Lower lobe of right lung (tissue), 2 donors: ENCODE data around the gene ADAMTS2. TPM values are rescaled to one million over a fixed set of nuclear protein-coding genes. Genes with fewer than 3 reads are reported as not detected.

Source experiments
- ATAC-seq, 2 donors: fragments of 200-7000 bp; cut with Tn5 transposase; one replicate each; pipeline ENCODE4 v1.9.1; 2020 to 2022; ENCODE audit warnings: mild to moderate bottlenecking in 2 of 2, moderate library complexity in 2 of 2
- DNase-seq: peaks from one replicate; pipeline ENCODE4 v3.0.0-alpha.2; 2020
- H3K27ac ChIP-seq: fragments of 200-600 bp; one replicate; pipeline ENCODE4 v1.8.0; 2022
- H3K27me3 ChIP-seq: fragments of 200-600 bp; one replicate; pipeline ENCODE4 v1.8.0; 2022; ENCODE audit warnings: low read depth
- H3K36me3 ChIP-seq: fragments of 200-600 bp; one replicate; pipeline ENCODE4 v1.8.0; 2022; ENCODE audit warnings: mild to moderate bottlenecking
- H3K4me1 ChIP-seq: fragments of 200-600 bp; one replicate; pipeline ENCODE4 v1.8.0; 2022
- H3K4me3 ChIP-seq: fragments of 200-600 bp; one replicate; pipeline ENCODE4 v1.8.0; 2022; ENCODE audit warnings: mild to moderate bottlenecking
- H3K9me3 ChIP-seq: fragments of 200-600 bp; one replicate; pipeline ENCODE4 v1.8.0; 2022
- intact Hi-C: fragments of 100-400 bp; cut with DNase I; formaldehyde crosslinking; loops from one replicate; pipeline ENCODE4 v1.11.0; 2022
- total RNA-seq: library from RNA; stranded (reverse); fragmentation: NEBNext Ultra II Directional; extraction: Animal tissue kit (Norgen Biotek cat#: 25700); gene quantifications from one replicate; pipeline ENCODE4 v1.2.1, GENCODE V29; 2021
- TF ChIP-seq, protein P1 (sequence below): fragments of 200-600 bp; IDR thresholded peaks from one replicate; pipeline ENCODE4 v1.8.0; 2022; ENCODE audit warnings: antibody characterized with exemption, mild to moderate bottlenecking
- donor health status: DM: no; HTN: yes; CAD: no; lungs with severe emphysema.

ADAMTS2 gene
- total RNA-seq, 1 donor from 2014 or later, result 13.0 TPM

- H3K27ac ChIP-seq, result no peak overlapping the region
- no peaks in the 10 kb centered on the region for H3K9me3 ChIP-seq
- H3K36me3 ChIP-seq, result no peaks in the 10 kb centered on the region
- H3K4me1 ChIP-seq, result peaks cover 14% of the 10 kb centered on the region
- no peaks in the 10 kb centered on the region for H3K27me3 ChIP-seq
- H3K4me3 ChIP-seq, result no peak overlapping the region
- TF ChIP-seq, protein P1, sequence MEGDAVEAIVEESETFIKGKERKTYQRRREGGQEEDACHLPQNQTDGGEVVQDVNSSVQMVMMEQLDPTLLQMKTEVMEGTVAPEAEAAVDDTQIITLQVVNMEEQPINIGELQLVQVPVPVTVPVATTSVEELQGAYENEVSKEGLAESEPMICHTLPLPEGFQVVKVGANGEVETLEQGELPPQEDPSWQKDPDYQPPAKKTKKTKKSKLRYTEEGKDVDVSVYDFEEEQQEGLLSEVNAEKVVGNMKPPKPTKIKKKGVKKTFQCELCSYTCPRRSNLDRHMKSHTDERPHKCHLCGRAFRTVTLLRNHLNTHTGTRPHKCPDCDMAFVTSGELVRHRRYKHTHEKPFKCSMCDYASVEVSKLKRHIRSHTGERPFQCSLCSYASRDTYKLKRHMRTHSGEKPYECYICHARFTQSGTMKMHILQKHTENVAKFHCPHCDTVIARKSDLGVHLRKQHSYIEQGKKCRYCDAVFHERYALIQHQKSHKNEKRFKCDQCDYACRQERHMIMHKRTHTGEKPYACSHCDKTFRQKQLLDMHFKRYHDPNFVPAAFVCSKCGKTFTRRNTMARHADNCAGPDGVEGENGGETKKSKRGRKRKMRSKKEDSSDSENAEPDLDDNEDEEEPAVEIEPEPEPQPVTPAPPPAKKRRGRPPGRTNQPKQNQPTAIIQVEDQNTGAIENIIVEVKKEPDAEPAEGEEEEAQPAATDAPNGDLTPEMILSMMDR, result no peak
- DNase-seq (no peak), ATAC-seq (no peak)
- intact Hi-C loops, result no loop called here
Measured at GRCh38 chr5:179310439-179311090, 34.7 kb downstream of the ADAMTS2 start.

GRCh38 chr5:179309751-179310320, 35.4 kb downstream of the ADAMTS2 start:
- Histone ChIP-seq H3K4me3 (no peak overlapping the region), H3K27ac (no peak overlapping the region), H3K27me3 (no peaks in the 10 kb centered on the region), H3K36me3 (no peaks in the 10 kb centered on the region), H3K4me1 (peaks cover 8% of the 10 kb centered on the region), H3K9me3 (no peaks in the 10 kb centered on the region)
- DNase-seq (no peak), ATAC-seq (no peak)
- TF ChIP-seq, protein P1, result no peak
- intact Hi-C loops, result no loop called here

GRCh38 chr5:179309383-179309670, 35.9 kb downstream of the ADAMTS2 start:
- Histone ChIP-seq H3K27ac (no peak overlapping the region), H3K4me3 (no peak overlapping the region), H3K9me3 (no peaks in the 10 kb centered on the region), H3K36me3 (no peaks in the 10 kb centered on the region), H3K4me1 (peaks cover 5% of the 10 kb centered on the region), H3K27me3 (no peaks in the 10 kb centered on the region)
- DNase-seq (no peak), ATAC-seq (no peak)
- intact Hi-C loops, result no loop called here
- TF ChIP-seq, protein P1, result no peak

GRCh38 chr5:179308563-179309382, 36.5 kb downstream of the ADAMTS2 start:
- Histone ChIP-seq H3K27ac (no peak overlapping the region), H3K36me3 (no peaks in the 10 kb centered on the region), H3K27me3 (no peaks in the 10 kb centered on the region), H3K4me1 (no peaks in the 10 kb centered on the region), H3K9me3 (no peaks in the 10 kb centered on the region), H3K4me3 (no peak overlapping the region)
- TF ChIP-seq, protein P1, result no peak
- ATAC-seq (no peak), DNase-seq (no peak)
- intact Hi-C loops, result no loop called here

DNA sequence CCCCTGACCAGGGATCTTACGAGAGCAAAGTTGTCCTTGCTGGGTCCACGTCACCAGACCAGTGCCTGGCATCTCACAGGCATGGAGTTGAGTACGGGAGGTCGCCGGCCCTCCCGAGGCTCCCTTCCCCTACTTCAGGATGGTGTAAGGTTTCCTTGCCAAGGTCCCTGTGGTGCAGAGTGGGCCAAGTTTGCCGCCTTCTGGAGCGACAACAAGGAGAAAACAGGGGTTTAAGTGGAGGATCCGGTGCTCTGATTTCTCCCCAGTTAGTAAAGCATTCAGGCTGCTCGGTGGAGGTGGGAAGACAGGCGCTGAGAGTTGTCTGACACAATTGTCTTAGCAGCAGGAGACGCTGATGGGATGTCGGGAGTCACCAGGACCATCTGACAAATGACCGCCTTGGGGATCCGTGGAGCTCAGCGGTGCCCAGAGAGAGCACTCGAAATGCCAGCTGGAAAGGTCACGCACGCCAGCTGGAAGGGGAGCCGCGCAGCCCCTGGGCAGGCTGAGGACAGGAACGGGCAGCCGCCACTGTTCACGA, 37.3 kb downstream of the ADAMTS2 start:
- intact Hi-C loops, result no loop called here
- ATAC-seq (no peak), DNase-seq (no peak)
- Histone ChIP-seq H3K9me3 (no peaks in the 10 kb centered on the region), H3K4me3 (no peak overlapping the region), H3K27me3 (no peaks in the 10 kb centered on the region), H3K27ac (no peak overlapping the region), H3K36me3 (no peaks in the 10 kb centered on the region), H3K4me1 (no peaks in the 10 kb centered on the region)
- TF ChIP-seq, protein P1, result no peak
